DOHH2 (cell line): ENCODE results near the gene ROS1.

ENCODE experiments used
- H3F3A ChIP-seq: fragments of 200-600 bp; sonication (generic), shearing (Covaris generic); 2 replicates; pipeline ENCODE4 v1.6.0; 2016; ENCODE audit warnings: antibody characterized with exemption, mild to moderate bottlenecking; ENCODE audit not compliant: control insufficient read depth, insufficient read depth
- H3K27ac ChIP-seq: fragments of 200-600 bp; sonication (generic); 2 replicates; pipeline ENCODE4 v1.5.1; 2014; ENCODE audit warnings: low read depth, mild to moderate bottlenecking, low read length, moderate library complexity
- H3K27me3 ChIP-seq: fragments of 200-600 bp; sonication (generic); 2 replicates; pipeline ENCODE4 v1.6.1; 2014; ENCODE audit warnings: mild to moderate bottlenecking, low read length, mixed read lengths; ENCODE audit not compliant: control insufficient read depth
- H3K36me3 ChIP-seq: fragments of 200-600 bp; sonication (generic); 2 replicates; pipeline ENCODE4 v1.6.1; 2014; ENCODE audit warnings: mild to moderate bottlenecking, low read length, moderate library complexity, mixed read lengths; ENCODE audit not compliant: control insufficient read depth
- H3K4me1 ChIP-seq: fragments of 200-600 bp; sonication (generic); 2 replicates; pipeline ENCODE4 v1.6.1; 2014; ENCODE audit warnings: mild to moderate bottlenecking, low read length, mixed read lengths; ENCODE audit not compliant: control insufficient read depth
- H3K4me2 ChIP-seq: fragments of 200-600 bp; sonication (generic); 2 replicates; pipeline ENCODE4 v1.6.0; 2014; ENCODE audit warnings: mild to moderate bottlenecking, low read length, moderate library complexity
- H3K4me3 ChIP-seq: fragments of 200-600 bp; sonication (generic); 2 replicates; pipeline ENCODE4 v1.5.1; 2014; ENCODE audit warnings: mild to moderate bottlenecking, low read length, mixed read lengths
- H3K79me2 ChIP-seq: fragments of 200-600 bp; sonication (generic); 2 replicates; pipeline ENCODE4 v1.6.1; 2014; ENCODE audit warnings: mild to moderate bottlenecking, low read length, mixed read lengths; ENCODE audit not compliant: control insufficient read depth
- H3K9me2 ChIP-seq: fragments of 200-600 bp; sonication (generic); replicated peaks from 2 replicates; pipeline ENCODE4 v1.6.1; 2014; ENCODE audit warnings: mild to moderate bottlenecking, low read length, mixed read lengths; ENCODE audit not compliant: control insufficient read depth
- H3K9me3 ChIP-seq: fragments of 200-600 bp; sonication (generic); 2 replicates; pipeline ENCODE4 v1.6.1; 2014; ENCODE audit warnings: antibody characterized with exemption, low read length, mixed read lengths; ENCODE audit not compliant: control insufficient read depth, insufficient read depth
- H4K20me1 ChIP-seq: fragments of 200-600 bp; sonication (generic); 2 replicates; pipeline ENCODE4 v1.6.0; 2014; ENCODE audit warnings: low read depth, mild to moderate bottlenecking, antibody characterized with exemption, low read length, moderate library complexity; ENCODE audit not compliant: control insufficient read depth, insufficient read depth
- EZH2phosphoT487 ChIP-seq: fragments of 200-600 bp; sonication (generic); IDR thresholded peaks from 2 replicates; pipeline ENCODE4 v1.6.1; 2017; ENCODE audit warnings: borderline replicate concordance, mild to moderate bottlenecking, antibody characterized with exemption, low read length, moderate library complexity, mixed read lengths
- TF ChIP-seq, protein P1 (sequence below): fragments of 200-600 bp; sonication (generic); IDR thresholded peaks from one replicate; pipeline ENCODE4 v1.5.1; 2014; ENCODE audit warnings: antibody characterized with exemption, mild to moderate bottlenecking, low read depth, low read length; ENCODE audit not compliant: poor library complexity, severe bottlenecking

The ROS1 gene

DNA sequence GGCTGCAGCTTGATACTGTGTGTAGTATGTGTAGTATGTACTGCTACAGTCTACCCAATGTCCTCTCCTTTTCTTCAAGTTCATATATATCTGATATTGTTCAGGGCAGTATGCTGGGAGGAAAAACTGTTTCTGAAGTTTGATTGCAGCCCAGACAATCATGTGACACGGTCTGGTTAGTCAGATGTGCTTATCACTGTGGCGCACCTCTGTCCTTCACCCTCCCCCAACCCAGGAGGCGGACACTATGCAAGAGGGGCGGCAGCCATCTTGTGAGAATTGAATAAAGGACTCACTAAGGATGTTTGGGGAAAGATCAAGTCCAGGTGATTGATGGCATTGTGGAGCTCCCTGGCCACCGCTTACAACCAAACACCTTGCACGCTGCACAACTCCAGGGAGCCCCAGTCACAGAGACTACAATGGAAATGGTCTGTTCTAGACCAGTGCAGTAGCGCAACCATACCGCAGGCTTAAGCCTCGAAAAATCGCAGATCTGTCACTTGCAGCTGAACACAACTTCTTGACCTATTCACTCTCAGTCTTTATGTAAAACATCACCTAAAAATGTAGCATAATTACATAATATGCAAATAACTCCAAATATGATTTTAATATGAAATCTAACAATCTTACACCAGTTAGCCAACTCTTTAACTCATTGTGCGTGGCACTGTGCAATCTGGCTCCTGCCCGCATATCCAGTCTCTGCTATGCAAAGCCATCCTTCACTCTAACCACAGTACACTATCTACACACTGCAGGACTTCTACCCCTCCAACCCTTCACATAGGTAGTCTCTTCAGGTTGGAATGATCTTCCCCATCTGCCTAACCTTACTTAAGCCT lies 81.1 kb downstream of the ROS1 start:
- Histone ChIP-seq H3K4me3 (no peak overlapping the region), H3K79me2 (no peaks in the 10 kb centered on the region), H4K20me1 (no peaks in the 10 kb centered on the region), H3K4me2 (no peak overlapping the region), H3K4me1 (no peaks in the 10 kb centered on the region), H3K9me2 (no peaks in the 10 kb centered on the region), H3K27ac (no peak overlapping the region), H3K36me3 (no peaks in the 10 kb centered on the region), H3K9me3 (no peaks in the 10 kb centered on the region), H3F3A (no peaks in the 10 kb centered on the region), H3K27me3 (no peaks in the 10 kb centered on the region)
- TF ChIP-seq, protein P1, sequence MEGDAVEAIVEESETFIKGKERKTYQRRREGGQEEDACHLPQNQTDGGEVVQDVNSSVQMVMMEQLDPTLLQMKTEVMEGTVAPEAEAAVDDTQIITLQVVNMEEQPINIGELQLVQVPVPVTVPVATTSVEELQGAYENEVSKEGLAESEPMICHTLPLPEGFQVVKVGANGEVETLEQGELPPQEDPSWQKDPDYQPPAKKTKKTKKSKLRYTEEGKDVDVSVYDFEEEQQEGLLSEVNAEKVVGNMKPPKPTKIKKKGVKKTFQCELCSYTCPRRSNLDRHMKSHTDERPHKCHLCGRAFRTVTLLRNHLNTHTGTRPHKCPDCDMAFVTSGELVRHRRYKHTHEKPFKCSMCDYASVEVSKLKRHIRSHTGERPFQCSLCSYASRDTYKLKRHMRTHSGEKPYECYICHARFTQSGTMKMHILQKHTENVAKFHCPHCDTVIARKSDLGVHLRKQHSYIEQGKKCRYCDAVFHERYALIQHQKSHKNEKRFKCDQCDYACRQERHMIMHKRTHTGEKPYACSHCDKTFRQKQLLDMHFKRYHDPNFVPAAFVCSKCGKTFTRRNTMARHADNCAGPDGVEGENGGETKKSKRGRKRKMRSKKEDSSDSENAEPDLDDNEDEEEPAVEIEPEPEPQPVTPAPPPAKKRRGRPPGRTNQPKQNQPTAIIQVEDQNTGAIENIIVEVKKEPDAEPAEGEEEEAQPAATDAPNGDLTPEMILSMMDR, result no peak
- no peak for TF ChIP-seq EZH2phosphoT487

DNA sequence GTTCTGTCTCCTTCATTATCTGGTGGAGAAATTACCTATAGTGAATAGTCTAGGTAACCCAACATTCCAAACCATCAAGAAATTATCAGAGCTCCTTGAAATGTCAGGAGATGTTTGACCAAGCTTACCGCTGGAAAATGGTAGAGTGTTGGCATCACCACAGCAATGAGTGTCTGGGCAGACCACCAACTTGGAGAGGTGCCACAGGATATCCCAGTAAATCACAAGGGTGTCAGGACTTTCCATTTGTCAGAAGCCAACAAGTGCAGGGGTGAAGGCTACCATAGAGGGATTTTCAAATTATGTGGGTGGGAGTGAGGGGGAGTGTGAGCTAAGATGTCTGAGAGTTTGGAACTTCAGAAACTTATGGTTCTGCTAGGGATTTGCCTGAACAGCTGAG lies 87.2 kb downstream of the ROS1 start:
- no peak overlapping the region for H3K4me3 ChIP-seq
- H3K9me3 ChIP-seq, result no peaks in the 10 kb centered on the region
- no peaks in the 10 kb centered on the region for H3F3A ChIP-seq
- H3K27me3 ChIP-seq, result no peaks in the 10 kb centered on the region
- TF ChIP-seq, protein P1, result no peak
- TF ChIP-seq EZH2phosphoT487, result no peak
- H3K4me2 ChIP-seq, result no peak overlapping the region
- no peaks in the 10 kb centered on the region for H4K20me1 ChIP-seq
- H3K27ac ChIP-seq, result no peak overlapping the region
- no peaks in the 10 kb centered on the region for H3K79me2 ChIP-seq
- no peaks in the 10 kb centered on the region for H3K9me2 ChIP-seq
- H3K36me3 ChIP-seq, result no peaks in the 10 kb centered on the region
- H3K4me1 ChIP-seq, result no peaks in the 10 kb centered on the region

DNA sequence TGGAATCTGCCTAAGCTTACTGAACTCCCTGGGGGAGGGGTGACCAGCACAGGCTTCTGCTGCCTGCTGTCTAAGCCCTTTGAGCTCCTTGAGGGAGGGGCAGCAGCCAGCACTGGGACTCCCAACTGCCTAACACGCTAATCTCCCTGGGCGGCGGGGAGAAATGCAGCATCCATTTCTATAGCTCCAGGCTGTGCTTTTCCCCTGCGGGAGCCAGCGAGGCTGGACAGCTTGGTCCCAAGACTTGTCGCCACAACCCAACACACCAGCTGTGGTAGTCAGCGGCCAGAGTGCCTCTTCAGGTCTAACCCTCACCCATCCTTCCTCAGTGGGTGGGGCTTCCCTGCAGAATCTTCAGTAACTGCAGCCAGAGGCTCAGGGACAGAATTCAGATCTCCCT lies 95.8 kb downstream of the ROS1 start:
- TF ChIP-seq, protein P1, result no peak
- TF ChIP-seq EZH2phosphoT487, result no peak
- Histone ChIP-seq H3K4me2 (no peak overlapping the region), H3K36me3 (no peaks in the 10 kb centered on the region), H3K27me3 (no peaks in the 10 kb centered on the region), H3K9me3 (no peaks in the 10 kb centered on the region), H3F3A (no peaks in the 10 kb centered on the region), H4K20me1 (no peaks in the 10 kb centered on the region), H3K9me2 (no peaks in the 10 kb centered on the region), H3K79me2 (no peaks in the 10 kb centered on the region), H3K27ac (no peak overlapping the region), H3K4me1 (no peaks in the 10 kb centered on the region), H3K4me3 (no peak overlapping the region)
